NOMO-1 (cell line): Measurements from ENCODE around the gene CEP250.
"Not testable (repeated sequence)": the region's sequence is repeated elsewhere in the genome, so short reads cannot be mapped to it uniquely, and the experiment has no call there.

Experiments used
- DNase-seq, 2 experiments: peaks; one replicate each; lab custom pipeline; 2025; ENCODE audit not compliant: unreplicated experiment in 2 of 2; lab: John Stamatoyannopoulos, UW

The CEP250 gene

DNA sequence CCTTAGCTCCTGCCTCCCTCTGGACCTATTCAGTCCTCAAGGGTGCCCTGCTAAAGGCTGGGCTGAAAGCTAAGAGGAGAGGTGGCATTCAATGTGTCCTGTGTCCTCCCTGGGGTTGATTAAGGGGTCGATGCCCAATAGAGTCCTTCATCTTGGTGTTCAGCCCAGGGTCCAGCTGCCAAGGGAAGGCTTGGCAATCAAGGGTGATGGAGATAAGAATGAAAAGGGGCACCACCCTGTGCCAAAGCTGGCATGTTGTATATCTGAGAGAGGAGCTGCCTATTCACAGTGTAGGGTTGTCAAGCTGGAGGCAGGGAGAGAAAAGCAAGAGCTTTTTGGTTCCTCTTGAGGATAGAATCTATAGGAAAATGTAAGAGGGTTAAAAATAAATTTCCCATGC is 61.7 kb downstream of the CEP250 start:
- no peak for DNase-seq

DNA sequence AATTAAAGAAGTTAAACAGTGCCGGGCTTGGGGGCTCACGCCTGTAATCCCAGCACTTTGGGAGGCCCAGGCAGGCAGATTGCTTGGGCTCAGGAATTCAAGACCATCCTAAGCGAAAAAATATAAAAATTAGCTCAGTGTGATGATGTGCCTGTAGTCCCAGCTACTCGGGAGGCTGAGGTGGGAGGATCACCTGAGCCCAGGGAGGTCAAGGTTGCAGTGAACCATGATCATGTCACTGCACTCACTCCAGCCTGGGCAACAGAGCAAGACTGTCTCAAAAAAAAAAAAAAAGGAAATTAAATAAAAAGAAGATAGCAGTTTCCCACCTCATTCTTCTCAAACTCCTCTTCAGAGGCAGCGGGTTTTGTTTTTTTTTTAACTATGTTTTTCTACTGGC is 62.4 kb downstream of the CEP250 start:
- not testable (repeated sequence) for DNase-seq

- DNase-seq: no peak
These were observed 63.6 kb downstream of the CEP250 start for GRCh38 chr20:35518955-35519354.

DNA sequence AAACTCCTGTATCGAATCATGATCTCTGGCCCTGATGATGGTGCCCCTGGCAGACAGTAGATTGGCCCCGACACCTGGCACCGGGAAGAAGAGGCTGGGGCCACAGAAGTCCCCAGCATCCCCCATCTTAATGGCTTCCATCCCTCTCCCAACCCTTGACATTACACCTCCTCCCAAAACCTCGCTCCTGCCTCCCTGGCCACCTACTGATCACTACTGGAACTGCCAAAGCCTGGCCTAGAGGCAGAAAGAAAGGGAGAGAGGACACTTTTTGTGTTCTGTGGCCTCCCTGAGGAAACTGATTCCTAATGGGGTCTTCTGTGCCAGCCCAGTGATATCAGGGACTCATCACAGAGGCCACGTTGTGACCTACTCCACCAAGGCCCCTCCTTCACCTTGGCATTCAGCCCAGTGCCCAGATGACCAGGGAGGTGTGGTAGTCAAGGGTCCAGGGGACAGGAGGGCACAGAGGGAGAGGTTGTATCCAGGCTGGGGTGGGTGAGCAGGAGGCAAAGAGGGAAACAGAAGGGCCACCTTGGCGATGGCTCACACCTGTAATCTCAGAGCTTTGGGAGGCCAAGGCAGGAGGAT is 68.0 kb downstream of the CEP250 start:
- no peak for DNase-seq

DNA sequence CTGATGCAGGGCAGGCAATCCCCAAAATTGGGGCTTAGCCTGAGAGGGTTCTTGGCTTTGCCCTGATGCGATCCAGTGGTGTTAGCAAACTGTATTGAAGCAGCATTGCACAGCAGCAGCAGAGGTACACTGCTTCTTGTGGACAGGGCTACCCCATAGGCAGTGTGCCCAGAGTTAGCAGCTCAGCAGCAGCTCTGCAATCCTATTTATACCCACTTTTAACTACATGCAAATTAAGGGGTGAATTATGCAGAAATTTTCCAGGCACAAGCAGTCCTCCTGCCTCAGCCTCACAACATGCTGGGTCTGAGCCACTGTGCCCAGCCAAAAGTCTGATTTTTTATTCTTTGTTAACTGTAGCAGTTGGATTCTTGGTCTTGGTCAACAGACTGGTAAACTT is 70.2 kb downstream of the CEP250 start:
- DNase-seq: no peak

GRCh38 chr20:35527122-35527769 is 71.8 kb downstream of the CEP250 start:
- DNase-seq: no peak

DNA sequence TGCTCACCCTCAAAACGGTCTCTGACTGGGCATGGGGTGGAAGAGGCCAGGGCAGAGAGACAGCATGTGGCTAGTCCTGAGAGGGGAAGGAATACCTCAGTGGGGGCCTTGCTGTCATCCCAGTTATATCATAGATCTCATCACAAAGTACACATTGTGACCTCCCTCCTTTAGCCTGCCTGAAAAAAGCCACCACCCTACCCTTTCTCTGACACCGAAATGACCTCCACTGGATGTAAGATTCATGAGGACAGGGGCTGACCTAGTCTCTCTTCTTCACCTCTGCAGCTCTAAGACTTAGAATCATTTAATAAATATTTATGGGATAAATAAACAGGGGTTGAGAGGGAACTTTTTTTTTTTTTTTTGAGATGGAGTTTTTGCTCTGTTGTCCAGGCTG is 74.2 kb downstream of the CEP250 start, which contains the start of gene C20orf173:
Gene C20orf173 (minus strand): TSS at position 101 of the 400 bp plus-strand sequence. CDS start 279 bp downstream, outside the sequence.
- no peak for DNase-seq

DNA sequence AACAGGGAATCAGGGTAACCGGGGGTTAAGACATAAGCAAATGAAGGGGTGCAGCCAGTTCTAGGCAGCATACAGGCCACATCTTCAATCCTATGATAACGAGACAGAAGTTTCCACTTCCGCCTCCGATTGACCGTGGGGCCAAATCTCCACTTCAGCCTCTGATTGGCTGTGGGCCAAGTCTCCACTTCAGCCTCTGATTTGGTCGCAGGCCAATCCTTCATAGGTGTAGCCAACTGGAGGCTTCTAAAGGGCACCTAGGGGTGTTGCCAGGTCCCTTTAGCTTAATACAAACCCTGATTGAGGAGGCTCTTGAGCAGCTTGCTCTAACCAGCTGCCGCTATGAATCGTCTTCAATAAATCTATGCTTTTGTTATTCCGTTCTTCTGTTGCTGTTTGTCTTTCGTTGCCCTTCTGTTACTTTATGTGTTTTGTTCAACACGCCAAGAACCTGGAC is 84.4 kb downstream of the CEP250 start:
- DNase-seq: no peak

DNA sequence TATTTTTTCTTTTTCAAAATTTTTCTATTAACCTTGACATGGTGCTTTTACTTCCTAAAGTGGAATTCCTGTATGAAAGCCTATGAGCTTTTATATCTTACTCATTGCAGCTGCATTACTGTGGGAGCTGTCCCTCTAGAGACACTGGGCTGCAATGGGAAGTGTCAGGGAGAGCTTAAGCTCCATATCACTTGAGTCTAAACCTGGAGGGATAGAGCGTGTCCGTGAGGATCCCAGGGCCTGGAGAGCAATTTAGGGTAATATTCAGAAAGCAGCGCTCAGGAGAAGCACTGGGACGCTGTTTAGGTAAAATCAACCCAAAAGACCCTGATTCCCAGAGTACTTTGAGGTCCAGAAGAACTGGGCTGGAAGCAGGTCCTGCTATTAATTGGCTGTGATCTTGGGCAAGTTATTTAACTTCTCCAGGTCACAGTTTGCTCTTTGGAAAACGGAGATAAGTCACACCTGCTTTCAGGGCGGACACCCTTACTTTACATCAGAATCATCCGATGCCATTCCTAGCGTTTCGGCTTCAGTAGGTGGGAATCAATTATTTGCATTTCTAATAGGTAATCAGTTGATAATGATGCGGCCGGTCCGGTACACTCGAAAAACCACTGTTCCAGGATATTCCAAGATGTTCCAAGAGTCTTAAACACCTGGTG is 85.9 kb downstream of the CEP250 start:
- DNase-seq: no peak

- DNase-seq: peak; percentile 95 to 98
These were observed 86.6 kb downstream of the CEP250 start, which contains the start of gene ERGIC3 for GRCh38 chr20:35541783-35542662. Gene ERGIC3 (plus strand): TSS chr20:35542078. CDS start chr20:35542098, 20 bp downstream.

GRCh38 chr20:35542990-35543389 is 87.6 kb downstream of the CEP250 start:
- no peak for DNase-seq

- no peak for DNase-seq
These were observed 89.0 kb downstream of the CEP250 start for GRCh38 chr20:35544436-35544835.

- DNase-seq: not testable (repeated sequence)
These were observed 89.5 kb downstream of the CEP250 start for GRCh38 chr20:35544941-35545340.

GRCh38 chr20:35546127-35546526 is 90.7 kb downstream of the CEP250 start:
- no peak for DNase-seq

GRCh38 chr20:35547329-35547728 is 91.9 kb downstream of the CEP250 start:
- DNase-seq: no peak

- no peak for DNase-seq
These were observed 96.1 kb downstream of the CEP250 start for GRCh38 chr20:35551503-35551902.

- no peak for DNase-seq
These were observed 97.5 kb downstream of the CEP250 start for GRCh38 chr20:35552914-35553313.

DNA sequence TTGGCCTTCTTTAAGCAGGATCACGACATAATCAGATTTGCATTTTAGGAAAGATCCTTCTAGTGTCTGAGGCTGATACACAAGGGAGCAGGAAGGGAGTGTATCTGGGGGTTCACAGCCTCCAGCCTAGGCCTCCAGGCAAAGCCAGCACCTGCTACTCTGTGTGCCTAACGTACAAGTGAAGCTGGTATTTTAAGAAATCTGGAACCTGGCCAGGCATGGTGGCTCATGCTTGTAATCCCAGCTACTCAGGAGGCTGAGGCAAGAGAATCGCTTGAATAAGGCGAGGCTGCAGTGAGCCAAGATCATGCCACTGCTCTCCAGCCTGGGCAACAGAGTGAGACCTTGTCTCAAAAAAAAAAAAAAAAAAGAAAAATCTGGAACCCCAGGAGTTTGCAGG is 100.1 kb downstream of the CEP250 start:
- not testable (repeated sequence) for DNase-seq

DNA sequence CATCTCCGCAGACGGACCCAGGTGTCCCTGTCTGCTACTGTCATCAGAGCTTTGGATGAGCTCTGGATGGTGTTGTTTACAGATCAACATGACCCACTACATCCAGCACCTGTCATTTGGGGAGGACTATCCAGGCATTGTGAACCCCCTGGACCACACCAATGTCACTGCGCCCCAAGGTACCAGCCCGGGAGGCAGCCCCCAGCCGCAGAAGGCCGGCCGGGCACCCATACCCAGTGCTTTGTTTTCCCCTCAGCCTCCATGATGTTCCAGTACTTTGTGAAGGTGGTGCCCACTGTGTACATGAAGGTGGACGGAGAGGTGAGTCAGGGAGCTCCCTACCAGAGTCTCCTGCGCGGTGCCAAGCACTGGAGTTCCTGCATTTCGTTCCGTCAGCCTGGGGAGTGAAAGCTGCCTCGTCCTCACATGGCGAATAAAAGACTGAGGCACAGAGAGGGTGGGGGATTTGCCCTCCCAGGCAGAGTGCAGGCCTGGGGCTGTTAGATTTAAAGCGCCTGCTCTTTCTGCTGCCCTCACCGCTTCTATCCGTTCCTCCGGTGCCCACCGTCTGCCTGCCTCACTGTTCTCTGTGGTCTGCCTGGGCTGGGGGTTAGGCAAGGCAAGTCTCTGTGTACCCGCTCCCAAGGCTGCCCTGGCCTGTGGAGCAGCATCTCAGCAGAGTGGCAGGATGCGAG is 100.7 kb downstream of the CEP250 start:
- DNase-seq: no peak

DNA sequence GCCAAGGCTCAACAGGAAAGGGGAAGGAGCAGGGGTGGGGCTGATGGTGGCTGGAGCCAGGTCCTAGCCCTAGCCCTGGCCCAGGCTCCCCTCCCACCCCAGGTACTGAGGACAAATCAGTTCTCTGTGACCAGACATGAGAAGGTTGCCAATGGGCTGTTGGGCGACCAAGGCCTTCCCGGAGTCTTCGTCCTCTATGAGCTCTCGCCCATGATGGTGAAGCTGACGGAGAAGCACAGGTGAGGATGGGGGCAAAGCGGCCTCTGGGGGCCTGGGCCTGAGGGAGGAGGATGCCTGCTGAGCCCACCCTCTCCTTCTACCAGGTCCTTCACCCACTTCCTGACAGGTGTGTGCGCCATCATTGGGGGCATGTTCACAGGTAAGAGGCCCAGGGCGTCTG is 101.5 kb downstream of the CEP250 start:
- no peak for DNase-seq
